ENCODE measurements around the gene BCL2L2.
A peak's percentile ranks its signal among the peaks of the same experiment; 100 is the strongest.
"Not testable (repeated sequence)": the region's sequence is repeated elsewhere in the genome, so short reads cannot be mapped to it uniquely, and the experiment has no call there.

The BCL2L2 gene, protein sequence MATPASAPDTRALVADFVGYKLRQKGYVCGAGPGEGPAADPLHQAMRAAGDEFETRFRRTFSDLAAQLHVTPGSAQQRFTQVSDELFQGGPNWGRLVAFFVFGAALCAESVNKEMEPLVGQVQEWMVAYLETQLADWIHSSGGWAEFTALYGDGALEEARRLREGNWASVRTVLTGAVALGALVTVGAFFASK

DNA sequence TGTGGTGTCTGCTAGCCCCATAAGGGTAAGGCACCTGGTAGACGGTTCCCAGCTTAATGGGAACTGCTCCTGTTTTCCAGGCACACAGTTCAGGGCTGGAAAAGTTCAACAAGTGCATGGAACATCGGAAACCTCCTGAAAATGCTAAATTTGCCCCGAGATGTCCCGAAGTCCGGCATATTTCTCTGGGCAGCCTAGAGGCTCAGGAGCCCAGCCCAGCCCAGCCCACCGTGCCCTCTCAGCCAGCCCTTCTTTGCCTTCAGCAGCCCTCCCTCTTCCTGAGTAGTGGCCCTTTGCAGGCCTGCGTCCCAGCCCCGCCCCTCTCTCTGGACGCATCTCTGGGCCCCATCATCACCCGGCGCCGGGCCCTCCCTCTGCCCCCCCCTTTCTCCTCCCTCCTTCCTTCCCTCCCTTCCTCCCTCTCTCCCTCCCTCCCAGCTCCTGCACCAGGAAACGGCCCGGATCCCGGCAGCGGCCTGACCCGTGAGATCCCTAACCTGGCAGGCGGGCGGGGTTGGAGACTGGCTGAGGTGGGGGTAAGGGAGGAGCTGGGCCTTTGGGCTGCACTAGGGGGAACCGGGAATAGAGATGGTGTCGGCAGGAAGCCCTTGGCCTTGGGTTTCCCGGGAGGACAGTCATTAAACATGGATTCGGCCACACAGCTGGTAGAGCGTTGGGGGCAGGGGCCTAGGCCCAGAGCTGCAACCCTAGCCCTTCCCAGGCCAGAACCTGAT lies at the start of gene BCL2L2:
TSS of gene BCL2L2 (plus strand) at position 422 of the 734 bp plus-strand sequence. CDS start 935 bp downstream, outside the sequence.
- DNase-seq, result no peak

DNA sequence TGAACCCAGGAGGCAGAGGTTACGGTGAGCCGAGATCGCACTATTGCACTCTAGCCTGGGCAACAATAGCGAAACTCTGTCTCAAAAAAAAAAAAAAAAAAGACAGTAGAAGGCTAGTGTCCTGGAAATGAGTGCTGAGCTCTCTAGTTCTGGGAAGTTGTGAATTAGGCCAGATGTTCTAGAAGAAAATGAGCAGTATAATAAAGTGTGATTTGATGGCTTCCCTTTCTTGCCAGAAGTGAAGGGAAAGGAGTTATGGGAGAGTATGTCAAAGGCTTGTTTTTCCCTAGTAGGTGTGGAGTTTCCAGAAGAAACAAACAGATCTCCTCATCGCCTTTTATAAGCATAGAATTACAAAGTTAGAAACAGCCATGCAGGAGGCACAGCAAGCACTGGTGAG lies 48.4 kb upstream of the BCL2L2 start:
- DNase-seq, result no peak

DNA sequence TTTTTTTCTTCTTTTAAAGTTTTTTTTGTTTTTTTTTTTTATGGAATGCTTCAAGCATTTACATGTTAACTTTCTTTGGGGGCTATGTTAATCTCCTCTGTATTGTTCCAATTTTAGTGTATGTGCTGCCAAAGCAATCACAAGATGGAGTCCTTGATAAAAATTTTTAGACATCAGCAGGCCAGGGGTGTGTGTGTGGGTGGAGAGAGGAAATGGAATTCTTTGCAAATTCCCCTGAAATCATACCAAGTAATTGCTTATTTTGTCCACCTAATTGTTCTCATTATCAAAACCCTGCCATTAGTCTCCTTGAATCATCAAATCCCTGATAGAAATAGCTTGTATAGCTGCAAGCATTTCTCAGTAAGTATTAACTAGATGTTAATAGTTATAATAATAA lies 47.2 kb upstream of the BCL2L2 start:
- no peak for DNase-seq

DNA sequence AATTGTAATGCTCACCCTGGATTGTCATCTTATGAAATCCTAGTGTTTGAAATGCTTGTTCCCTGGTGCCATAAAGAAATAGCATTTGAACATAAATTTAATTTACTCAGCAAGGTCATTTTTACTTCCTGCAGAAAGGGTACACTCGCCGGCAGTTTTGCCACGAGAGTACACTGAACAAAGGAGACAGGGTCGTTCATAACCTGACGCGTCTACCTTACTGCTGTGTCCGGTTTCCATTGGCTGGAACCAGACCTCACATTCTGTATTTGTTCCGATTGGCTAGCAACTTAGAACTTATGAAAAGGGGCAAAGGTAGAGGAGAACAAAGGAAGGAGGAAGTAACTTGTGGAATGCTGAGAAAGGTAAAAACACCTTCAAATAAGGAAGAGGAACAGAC lies 45.8 kb upstream of the BCL2L2 start:
- not testable (repeated sequence) for DNase-seq

DNA sequence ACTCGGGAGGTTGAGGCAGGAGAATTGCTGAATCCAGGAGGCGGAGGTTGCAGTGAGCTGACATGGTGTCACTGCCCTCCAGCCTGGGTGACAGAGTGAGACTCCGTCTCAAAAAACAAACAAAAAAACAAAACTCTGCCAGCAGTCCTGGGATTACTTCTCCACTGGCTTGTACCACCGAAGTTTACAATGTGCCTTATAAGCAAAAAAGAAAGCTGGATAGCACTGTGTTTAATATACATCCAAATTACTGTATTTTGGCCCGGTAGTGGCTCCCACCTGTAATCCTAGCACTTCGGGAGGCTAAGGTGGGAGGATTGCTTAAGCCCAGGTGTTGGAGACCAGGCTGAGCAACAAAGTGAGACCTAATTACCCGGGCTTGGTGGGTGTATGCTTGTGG lies 37.4 kb upstream of the BCL2L2 start:
- no peak for DNase-seq

DNA sequence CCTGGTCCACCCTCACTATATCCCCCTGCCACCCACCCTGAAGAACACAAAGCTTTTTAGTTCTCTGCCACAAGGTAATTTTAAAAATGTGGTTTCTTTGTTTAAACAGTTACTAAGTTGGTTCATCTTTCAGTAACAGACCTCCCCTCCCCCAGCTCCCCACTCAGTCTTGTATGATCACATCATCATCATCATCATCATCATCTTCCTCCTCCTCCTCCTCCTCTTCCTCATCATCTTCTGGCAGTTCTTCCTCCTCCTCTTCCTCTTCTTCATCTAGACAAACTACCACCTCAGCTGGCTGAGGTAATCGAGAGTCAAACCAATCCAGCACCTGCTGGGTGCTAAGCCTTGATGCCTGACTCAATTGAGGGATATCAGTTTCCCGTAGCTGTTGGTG lies 31.2 kb upstream of the BCL2L2 start:
- no peak for DNase-seq

DNA sequence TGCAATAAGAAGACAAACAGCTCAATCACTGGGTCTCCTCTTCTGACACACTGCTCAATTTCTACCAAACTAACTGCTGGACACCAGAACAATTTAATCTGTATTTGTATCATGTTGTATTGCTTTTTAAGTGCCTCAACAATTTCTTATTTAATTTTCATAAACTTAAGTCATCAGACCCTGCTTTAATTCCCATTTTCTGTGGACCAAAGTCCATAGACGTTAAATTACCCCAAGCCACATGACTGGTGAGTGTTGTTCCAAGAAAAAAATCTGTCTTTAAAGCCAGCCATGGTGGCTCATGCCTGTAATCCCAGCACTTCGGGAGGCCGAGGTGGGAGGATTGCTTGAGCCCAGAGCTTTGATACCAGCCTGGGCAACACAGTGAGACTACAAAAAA lies 29.4 kb upstream of the BCL2L2 start:
- DNase-seq, result no peak

DNA sequence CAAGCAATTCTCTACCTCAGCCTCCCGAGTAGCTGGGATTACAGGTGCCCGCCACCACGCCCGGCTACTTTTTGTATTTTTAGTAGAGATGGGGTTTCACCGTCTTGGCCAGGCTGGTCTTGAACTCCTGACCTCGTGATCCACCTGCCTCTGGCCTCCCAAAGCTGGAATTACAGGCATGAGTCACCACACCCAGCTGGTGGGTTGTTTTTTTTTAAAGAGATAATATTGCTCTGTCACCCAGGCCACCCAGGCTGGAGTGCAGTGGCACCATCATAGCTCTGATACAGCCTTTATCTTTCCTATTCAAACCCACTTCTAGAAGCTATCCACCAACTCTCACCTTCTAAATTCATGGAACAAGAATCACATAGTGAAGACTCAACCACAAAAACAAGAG lies 28.7 kb upstream of the BCL2L2 start:
- not testable (repeated sequence) for DNase-seq

DNA sequence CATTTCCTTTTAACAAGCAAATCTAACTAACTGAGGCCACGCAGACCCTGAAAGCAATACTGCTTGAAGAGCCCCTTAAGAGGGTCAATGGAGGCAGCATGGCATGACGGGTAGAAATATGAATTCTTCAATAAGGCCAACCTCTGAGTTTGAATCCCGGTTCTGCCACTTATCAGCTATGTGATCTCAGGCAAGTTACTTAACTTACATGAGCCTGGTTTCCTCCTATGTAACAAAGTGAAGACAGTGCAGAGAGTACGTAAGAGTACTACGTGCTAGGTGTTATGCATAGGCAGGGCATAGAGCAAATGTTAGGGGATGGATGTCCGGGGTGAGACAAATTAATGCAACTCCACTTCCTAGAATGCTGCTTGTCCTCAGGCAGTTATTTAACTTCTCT lies 25.4 kb upstream of the BCL2L2 start:
- no peak for DNase-seq

DNA sequence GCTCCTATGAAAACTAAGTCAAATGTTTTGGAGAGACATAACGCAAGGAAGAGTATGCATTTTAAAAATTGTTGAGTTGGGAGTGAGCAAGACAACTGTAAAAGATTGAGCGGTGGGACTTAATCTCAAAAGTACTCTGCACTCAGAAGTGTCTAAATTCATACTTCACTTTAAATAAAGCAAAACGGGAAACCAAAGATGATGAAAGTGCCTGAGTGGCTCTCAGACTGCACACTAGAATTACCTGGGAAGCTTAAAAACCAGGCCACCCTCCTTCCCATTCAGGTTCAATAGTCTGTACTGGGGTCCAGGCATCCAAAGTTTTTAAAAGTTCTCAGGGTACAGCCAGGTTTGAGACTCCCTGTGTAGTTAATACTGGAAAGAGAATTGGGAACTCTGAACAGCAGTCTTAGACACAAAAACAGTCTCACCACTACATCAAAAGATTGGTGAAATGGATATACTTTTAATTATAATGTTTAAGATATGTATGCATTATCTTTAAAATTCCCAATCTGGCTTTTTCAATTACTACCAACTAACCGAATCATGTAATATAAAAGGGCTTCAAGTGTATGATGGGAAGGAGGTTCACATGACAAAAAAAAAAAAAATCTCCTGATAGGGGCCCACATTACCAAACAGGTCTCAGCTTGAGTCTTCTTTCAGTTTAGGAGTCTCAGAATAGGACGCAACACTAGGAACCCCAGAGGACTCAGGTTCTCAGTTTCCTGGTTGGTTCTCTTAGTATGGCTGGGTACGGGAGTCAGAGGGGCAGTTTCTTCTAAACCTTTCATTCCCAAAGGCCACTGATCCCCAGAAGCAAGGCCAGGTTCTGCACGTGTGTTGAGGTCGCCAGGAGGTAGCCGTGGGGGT lies 21.7 kb upstream of the BCL2L2 start:
- DNase-seq, result no peak

DNA sequence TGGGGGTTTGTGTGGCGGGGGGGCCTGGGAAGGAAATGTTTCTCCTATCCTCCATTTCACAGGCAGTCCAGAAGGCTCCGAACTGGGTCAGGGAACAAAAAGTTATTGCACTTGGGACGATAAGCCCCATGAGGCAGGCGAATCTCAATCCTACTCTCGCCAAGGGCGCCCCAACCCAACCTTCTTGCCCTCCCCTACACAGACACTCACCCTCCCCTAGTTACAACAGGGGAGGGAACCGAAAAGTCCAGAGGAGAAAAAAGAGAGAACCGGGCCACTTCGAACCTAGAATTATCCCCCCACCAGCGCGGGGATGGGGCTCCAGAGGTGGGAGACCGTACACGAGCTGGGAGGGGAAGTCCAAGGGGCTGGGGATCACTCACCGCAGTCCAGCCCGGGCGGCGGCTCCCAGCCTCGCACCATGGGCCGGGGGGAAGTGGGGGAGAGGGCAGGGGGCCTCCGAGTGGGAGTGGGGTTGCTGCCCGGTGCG lies 21.1 kb upstream of the BCL2L2 start:
- no peak for DNase-seq

DNA sequence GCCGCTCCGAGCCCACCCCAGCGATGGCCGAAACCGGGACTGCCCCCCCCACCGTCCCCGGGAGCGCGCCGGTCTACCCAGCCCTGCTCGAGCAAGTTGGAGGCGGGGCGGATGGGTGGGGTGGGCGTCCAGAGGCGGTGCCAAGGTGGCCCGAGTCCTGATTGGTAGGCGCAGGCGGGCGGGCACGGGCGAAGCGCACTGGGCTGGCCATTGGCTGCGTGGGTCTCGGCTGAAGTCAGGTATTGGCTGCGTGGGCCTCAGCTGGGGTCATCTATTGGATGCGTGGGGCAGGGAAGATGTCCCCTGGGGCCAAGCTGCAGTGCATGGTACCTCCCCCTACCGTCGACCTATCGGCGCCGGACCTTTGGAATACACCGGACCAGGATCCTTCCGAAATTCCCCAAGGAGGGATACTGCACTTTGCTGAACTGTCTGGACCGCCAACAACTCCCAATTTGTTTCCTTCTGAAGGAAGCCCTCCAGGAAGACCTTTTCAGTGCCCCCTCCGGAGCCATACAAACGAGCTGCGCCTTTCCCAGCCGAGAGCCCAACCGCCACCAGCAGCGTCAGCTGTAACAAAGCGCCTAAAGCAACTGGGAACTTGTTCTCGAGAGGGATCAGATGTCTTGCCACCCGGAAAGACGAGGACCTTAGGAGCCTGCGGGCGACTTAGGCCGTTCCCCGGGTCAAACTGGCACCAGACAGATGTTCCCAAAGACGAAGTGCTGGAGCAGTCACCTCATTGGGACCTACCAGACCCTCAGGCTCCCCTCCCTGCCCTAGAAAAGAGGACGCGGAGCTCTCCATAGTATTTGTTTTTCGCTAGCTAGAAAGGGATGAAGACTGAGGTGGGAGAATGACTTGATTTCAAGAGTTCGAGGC lies 20.4 kb upstream of the BCL2L2 start, which contains the start of gene HOMEZ:
TSS of gene HOMEZ (minus strand) at position 113 of the 882 bp plus-strand sequence. CDS start 180 bp downstream, outside the sequence.
- DNase-seq, result peak; percentile 98

DNA sequence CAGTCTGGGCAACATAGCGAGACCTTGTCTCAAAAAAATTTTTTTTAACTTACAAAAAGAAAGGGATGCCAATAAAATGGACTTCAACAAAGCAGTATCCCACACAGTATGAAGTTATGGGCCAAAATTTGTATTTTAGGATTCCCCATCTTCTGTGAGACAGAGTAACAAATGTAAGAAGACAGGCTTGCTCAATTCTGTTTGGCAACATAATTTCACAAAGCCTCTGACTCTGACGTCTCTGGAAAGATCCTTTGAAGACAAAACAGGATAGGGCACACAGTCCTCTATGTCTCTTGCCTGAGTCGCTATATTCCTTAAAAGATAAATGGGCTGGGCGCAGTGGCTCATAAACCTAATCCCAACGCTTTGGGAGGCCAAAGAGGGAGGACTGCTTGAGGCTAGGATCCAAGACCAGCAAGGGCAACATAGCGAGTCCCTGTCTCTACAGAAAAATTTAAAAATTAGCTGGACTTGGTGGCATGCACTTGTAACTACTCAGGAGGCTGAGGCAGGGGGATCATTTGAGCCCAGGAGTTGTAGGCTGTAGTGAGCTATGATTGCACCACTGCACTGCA lies 19.6 kb upstream of the BCL2L2 start:
- DNase-seq, result no peak

DNA sequence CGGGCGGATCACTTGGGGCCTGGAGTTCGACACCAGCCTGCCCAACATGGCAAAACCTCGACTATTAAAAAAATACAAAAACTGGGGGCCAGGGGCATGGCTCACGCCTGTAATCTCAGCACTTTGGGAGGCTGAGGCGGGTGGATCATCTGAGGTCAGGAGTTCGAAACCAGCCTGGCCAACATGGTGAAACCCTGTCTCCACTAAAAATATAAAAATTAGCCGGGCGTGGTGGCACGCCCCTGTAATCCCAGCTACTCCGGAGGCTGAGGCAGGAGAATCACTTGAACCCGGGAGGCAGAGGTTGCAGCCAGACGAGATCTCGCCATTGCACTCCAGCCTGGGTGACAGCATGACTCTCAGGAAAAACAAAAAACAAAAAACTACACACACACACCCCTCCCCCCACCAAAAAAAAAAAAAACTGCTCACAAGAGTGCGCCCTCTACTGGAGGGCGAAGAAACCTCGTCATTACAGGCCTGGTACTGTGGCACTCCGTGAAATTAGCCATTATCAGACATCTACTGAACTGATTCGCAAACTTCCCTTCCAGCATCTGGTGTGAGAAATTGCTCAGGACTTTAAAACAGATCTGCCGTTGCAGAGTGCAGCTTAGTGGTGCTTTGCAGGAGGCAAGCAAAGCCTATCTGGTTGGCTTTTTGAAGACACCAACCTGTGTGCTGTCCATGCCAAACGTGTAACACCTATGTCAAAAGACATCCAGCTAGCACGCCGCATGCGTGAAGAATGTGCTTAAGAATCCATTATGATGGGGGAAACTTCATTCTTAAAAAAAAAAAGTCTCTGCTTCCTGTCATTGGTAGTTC lies 11.7 kb upstream of the BCL2L2 start:
- DNase-seq, result peak; percentile 47

DNA sequence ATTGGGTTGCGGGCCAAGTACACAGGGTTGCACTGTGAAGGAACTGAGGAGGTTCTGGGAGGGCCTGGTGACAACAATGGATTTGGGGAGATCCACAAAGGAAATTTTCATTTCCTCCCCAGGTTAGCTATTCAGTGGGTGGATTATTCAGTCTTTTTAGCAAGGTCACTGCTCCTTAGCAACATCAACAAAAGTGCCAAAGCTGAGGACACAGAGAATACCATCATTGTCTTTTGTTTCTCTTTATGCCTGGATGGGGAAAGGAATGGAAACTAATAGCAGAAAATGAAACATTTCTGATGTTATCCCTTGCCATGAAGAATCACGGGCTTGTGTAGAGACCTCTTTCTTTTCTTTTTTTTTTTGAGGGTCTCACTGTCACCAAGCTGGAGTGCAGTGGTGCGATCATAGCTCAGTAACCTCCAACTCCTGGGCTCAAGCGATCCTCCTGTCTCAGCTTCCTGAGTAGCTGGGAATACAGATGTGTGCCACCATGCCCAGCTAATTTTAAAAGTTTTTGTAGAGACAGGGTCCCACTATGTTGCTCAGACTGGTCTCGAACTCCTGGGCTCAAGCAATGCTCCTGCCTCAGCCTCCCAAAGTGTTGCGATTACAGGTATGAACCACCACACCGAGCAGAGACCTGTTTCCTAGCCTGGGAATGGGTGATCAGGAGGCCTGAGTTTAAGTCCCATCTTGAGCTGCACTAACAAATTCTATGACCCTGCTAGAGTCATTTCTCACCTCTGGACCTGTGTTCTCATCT lies 10.4 kb upstream of the BCL2L2 start:
- DNase-seq, result no peak

DNA sequence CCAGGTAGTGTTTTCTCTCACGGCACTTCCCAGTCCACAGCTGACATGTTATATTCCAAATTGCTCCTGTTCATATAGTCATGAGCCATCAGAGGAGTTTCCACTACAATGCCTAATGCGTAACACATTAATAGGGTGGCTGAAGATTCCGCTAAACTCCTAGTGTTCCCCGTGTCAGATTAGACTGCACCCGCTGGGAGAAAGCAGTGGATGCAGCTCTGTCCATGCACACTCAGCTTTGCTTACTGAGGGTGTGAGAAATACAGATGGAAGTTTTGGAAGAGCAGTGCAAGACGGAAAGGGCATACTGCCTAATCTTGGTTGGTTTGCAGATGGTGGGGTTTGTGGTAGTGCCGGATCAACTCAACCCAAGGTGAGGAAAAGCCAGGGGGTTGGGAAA lies 9.5 kb upstream of the BCL2L2 start:
- DNase-seq, result no peak

DNA sequence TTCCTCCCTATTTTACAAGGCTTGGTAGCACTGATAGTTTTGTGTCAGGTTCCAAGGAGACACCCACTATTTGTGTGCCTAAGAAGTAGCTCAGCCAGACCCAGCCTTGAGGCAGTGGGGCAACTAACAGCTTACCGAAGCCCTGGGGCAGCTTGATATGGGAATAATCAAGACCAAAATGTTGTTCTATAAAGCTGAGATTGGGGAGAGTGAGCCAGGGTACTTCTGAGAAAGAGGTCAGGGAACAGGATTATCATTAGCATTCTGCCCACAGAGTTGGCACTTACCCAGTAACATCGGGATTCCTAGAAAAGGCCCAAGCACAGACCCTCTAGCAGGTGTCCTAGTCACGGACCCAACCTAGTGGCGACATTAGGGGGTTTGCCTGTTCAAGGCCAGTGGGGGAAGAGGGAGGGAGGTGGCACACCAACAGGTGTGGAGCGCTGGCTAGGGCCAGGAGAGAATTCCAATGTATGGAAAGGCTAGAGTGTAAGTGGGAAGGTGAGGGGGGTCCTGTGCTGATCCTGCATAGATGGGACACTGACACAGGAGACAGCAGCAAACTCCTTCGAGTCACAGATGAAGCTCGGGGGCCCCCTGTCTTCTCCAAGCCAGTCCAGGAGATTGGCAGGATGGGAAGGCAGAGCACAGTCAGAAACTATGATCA lies 8.9 kb upstream of the BCL2L2 start:
- DNase-seq, result no peak

DNA sequence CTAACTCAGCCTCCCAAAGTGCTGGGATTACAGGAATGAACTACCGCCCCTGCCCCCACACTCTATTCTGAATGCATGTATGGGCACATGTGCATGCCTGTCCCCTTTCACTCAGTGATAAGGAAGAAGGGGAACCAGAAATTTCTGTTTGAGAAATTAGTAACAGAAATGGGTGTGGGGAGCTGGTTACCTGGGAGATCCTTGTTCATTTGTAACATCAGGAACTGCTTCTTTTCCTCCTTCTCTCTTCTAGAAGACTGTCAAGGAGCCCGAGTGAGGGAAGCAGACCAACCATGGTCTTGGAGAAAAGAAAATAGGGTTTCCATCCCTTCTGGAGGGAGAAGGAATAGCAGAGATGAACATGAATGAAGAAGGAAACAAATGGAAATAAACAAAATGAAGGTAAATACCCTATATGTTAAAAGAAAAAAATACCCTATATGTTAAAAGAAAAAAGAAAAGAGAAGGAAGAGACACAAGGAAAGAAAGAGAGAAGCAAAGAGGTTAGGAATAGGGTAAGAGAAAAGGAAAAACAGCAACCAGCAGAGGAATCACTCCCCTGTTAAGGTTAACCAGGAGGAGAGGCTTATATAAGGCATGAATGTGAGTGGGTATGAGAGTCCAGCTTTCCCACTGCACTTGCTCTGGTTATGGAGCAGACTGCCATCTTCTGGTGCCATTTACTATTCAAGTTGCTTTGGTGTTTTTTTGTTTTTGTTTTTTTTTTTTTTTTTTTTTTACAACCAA lies 7.2 kb upstream of the BCL2L2 start:
- DNase-seq, result no peak
